B cell (primary cell): Measurements from ENCODE around the gene SH2D3C. TPM values are rescaled to one million over a fixed set of nuclear protein-coding genes. Genes with fewer than 3 reads are reported as not detected.

Experiments
- ATAC-seq: fragments of 200-7000 bp; cut with Tn5 transposase; one replicate; pipeline ENCODE4 v1.10.0; 2021; ENCODE audit warnings: low read depth, mild to moderate bottlenecking, moderate number of reproducible peaks, moderate library complexity
- CTCF ChIA-PET: fragments of 350-600 bp; sonication (Branson Sonifier 250); formaldehyde crosslinking; loops from one replicate; lab custom pipeline; 2021; ENCODE audit warnings: antibody characterized with exemption, inconsistent platforms; lab: Charles Lee
- POLR2A ChIA-PET: fragments of 350-600 bp; sonication (Branson Sonifier 250); formaldehyde crosslinking; loops from one replicate; lab custom pipeline; 2021; ENCODE audit warnings: antibody characterized with exemption; lab: Charles Lee
- DNase-seq: peaks from one replicate; pipeline ENCODE4 v3.0.0; 2013
- H2AFZ ChIP-seq: 2 replicates; pipeline ENCODE4 v1.6.1; 2012; ENCODE audit warnings: mild to moderate bottlenecking, low read depth, low read length; ENCODE audit not compliant: insufficient read depth, poor library complexity, severe bottlenecking
- H3K27ac ChIP-seq, 2 donors: 1 replicate in 1 of 2; 2 replicates in 1 of 2; pipeline ENCODE4 v1.5.1; 2012 to 2013; ENCODE audit warnings: low read length in 2 of 2, mild to moderate bottlenecking in 2 of 2, moderate library complexity in 1 of 2
- H3K27me3 ChIP-seq, 4 experiments: fragments of 200-600 bp in 1 of 4; sonication (generic) in 1 of 4; replicated peaks in 1 of 4; 1 replicate in 2 of 4; 2 replicates in 2 of 4; pipeline versions ENCODE4 v1.6.1 to v1.7.0; 2013 to 2016; ENCODE audit warnings: low read length in 3 of 4, mild to moderate bottlenecking in 2 of 4, mixed read lengths in 1 of 4, moderate library complexity in 1 of 4; ENCODE audit not compliant: insufficient read depth in 4 of 4, control insufficient read depth in 3 of 4; ENCODE audit errors: control extremely low read depth in 1 of 4
- H3K36me3 ChIP-seq, 2 experiments: replicated peaks in 1 of 2; 1 replicate in 1 of 2; 2 replicates in 1 of 2; pipeline versions ENCODE4 v1.6.1 to v1.7.1; 2013; ENCODE audit warnings: low read length in 1 of 2; ENCODE audit not compliant: insufficient read depth in 2 of 2, control insufficient read depth in 1 of 2; ENCODE audit errors: control extremely low read depth in 1 of 2, extremely low read depth in 1 of 2
- H3K4me1 ChIP-seq, 2 donors: fragments of 200-600 bp in 1 of 2; sonication (generic) in 1 of 2; 1 replicate in 1 of 2; 2 replicates in 1 of 2; pipeline versions ENCODE4 v1.5.1 to v1.6.1; 2013 to 2017; ENCODE audit warnings: low read length in 2 of 2; ENCODE audit not compliant: control insufficient read depth in 2 of 2, insufficient read depth in 2 of 2
- H3K4me2 ChIP-seq: replicated peaks from 2 replicates; pipeline ENCODE3; 2012; ENCODE audit warnings: mild to moderate bottlenecking, low read depth, low read length; ENCODE audit not compliant: poor library complexity, severe bottlenecking
- H3K4me3 ChIP-seq, 5 experiments: fragments of 200-600 bp in 1 of 5; sonication (generic) in 1 of 5; 1 replicate in 3 of 5; 2 replicates in 2 of 5; pipeline versions ENCODE4 v1.5.1 to v1.7.0; 2011 to 2016; ENCODE audit warnings: low read length in 4 of 5, mild to moderate bottlenecking in 4 of 5, low read depth in 2 of 5, control low read depth in 1 of 5, moderate library complexity in 1 of 5; ENCODE audit not compliant: insufficient read depth in 1 of 5; ENCODE audit errors: control extremely low read depth in 1 of 5, extremely low read depth in 1 of 5
- H3K79me2 ChIP-seq: fragments of 200-600 bp; sonication (generic); one replicate; pipeline ENCODE4 v1.6.0; 2016; ENCODE audit warnings: low read length; ENCODE audit not compliant: control insufficient read depth, insufficient read depth
- H3K9ac ChIP-seq: fragments of 200-600 bp; sonication (generic); 2 replicates; pipeline ENCODE4 v1.6.1; 2017; ENCODE audit warnings: mild to moderate bottlenecking, low read length, moderate library complexity
- H3K9me3 ChIP-seq, 3 donors: one replicate each; pipeline versions ENCODE4 v1.6.1 to v1.7.1; 2013; ENCODE audit warnings: low read length in 2 of 3; ENCODE audit not compliant: control insufficient read depth in 2 of 3, insufficient read depth in 1 of 3; ENCODE audit errors: control extremely low read depth in 1 of 3
- H4K20me1 ChIP-seq: 2 replicates; pipeline ENCODE4 v1.6.0; 2012; ENCODE audit warnings: mild to moderate bottlenecking, low read length; ENCODE audit not compliant: insufficient read depth, control insufficient read depth, poor library complexity, severe bottlenecking
- H3K27ac Mint-ChIP-seq: one replicate; pipeline ENCODE4 v1.8.0; 2021; ENCODE audit warnings: mixed read lengths
- H3K27me3 Mint-ChIP-seq: one replicate; pipeline ENCODE4 v1.8.0; 2021; ENCODE audit warnings: mixed read lengths
- H3K4me1 Mint-ChIP-seq: one replicate; pipeline ENCODE4 v1.8.0; 2021; ENCODE audit warnings: mixed read lengths
- H3K4me3 Mint-ChIP-seq: one replicate; pipeline ENCODE4 v1.8.0; 2021; ENCODE audit warnings: mixed read lengths
- H3K9me3 Mint-ChIP-seq: one replicate; pipeline ENCODE4 v1.8.0; 2022; ENCODE audit warnings: mixed read lengths; ENCODE audit not compliant: insufficient read depth
- CTCF ChIP-seq: fragments of 200-600 bp; IDR thresholded peaks from one replicate; pipeline ENCODE4 v1.8.0; 2022; ENCODE audit warnings: antibody characterized with exemption, mild to moderate bottlenecking
- EZH2 ChIP-seq: IDR thresholded peaks from 2 replicates; pipeline ENCODE4 v1.6.1; 2012; ENCODE audit warnings: borderline replicate concordance, low read depth, mild to moderate bottlenecking, moderate library complexity, low read length; ENCODE audit not compliant: insufficient read depth, poor library complexity, severe bottlenecking
- WGBS: methylation state at CpG from one replicate; pipeline ENCODE4 v1.1.5; 2013; ENCODE audit warnings: missing lambda C conversion rate; ENCODE audit not compliant: insufficient coverage; 5-methylcytosine and 5-hydroxymethylcytosine counted together
- intact Hi-C: fragments of 100-400 bp; cut with micrococcal nuclease; formaldehyde crosslinking; loops from one replicate; pipeline ENCODE4 v1.10.0; 2022
- polyA plus RNA-seq: library from polyadenylated mRNA; depleted of rRNA; stranded (reverse); fragments of >200 nt; gene quantifications from 2 replicates; pipeline ENCODE4 v1.2.3, GENCODE V29; 2012
- total RNA-seq, 2 donors: library from RNA; stranded (reverse); fragments of 120-200 nt in 1 of 2; gene quantifications; 1 replicate in 1 of 2; 2 replicates in 1 of 2; pipeline versions ENCODE4 v1.2.3 to v1.2.4, GENCODE V29; 2013 to 2022

The SH2D3C gene
- total and polyA plus RNA-seq, 2 donors (not counting 1 experiment from before 2014, with no cell fraction given), result 66.3 to 85.5 TPM

- H4K20me1 ChIP-seq, result peaks cover 5% of the 10 kb centered on the region
- TF ChIP-seq CTCF, result no peak
- no peak for TF ChIP-seq EZH2
- H3K9me3 ChIP-seq, result no peaks in the 10 kb centered on the region
- no peak overlapping the region for H2AFZ ChIP-seq
- H3K9ac ChIP-seq, result no peak overlapping the region
- H3K4me1 ChIP-seq, result peaks cover 11 to 16% of the 10 kb centered on the region in 2 donors
- peaks cover 5% of the 10 kb centered on the region for H3K79me2 ChIP-seq
- CTCF ChIA-PET, result interaction anchor here (1.1 to 3.0 kb wide), 4 partner anchors 137 to 518 kb away, joined by 5 to 47 read pairs (median 6); no protein-coding TSS in a partner anchor
- Mint-ChIP-seq H3K4me3 (no peak overlapping the region), H3K27me3 (no peaks in the 10 kb centered on the region), H3K9me3 (no peaks in the 10 kb centered on the region), H3K4me1 (peaks cover 16% of the 10 kb centered on the region), H3K27ac (no peak overlapping the region)
- POLR2A ChIA-PET, result no interaction called here
- H3K36me3 ChIP-seq, result peaks cover 0 to 14% of the 10 kb centered on the region in 2 experiments
- WGBS, result 97% methylated on average over 21 of the region's 21 CpGs
- H3K27ac ChIP-seq, result no peak overlapping the region
- H3K4me3 ChIP-seq, result no peak overlapping the region
- no peak overlapping the region for H3K4me2 ChIP-seq
- ATAC-seq (no peak), DNase-seq (no peak)
- H3K27me3 ChIP-seq, result no peaks in the 10 kb centered on the region
- intact Hi-C loops, result no loop called here
Observed at GRCh38 chr9:127732444-127732843, 46.0 kb downstream of the SH2D3C start.

GRCh38 chr9:127731938-127732337 lies 46.5 kb downstream of the SH2D3C start:
- CTCF ChIA-PET, result interaction anchor here (1.5 to 2.0 kb wide), 2 partner anchors 142 to 228 kb away, joined by 5 to 9 read pairs; no protein-coding TSS in a partner anchor
- no peak overlapping the region for H3K4me3 ChIP-seq
- no peaks in the 10 kb centered on the region for H3K27me3 Mint-ChIP-seq
- intact Hi-C loops, result no loop called here
- H3K27ac ChIP-seq, result no peak overlapping the region
- H4K20me1 ChIP-seq, result peaks cover 5% of the 10 kb centered on the region
- H3K27ac Mint-ChIP-seq, result no peak overlapping the region
- no peaks in the 10 kb centered on the region for H3K27me3 ChIP-seq
- peaks cover 16% of the 10 kb centered on the region for H3K4me1 Mint-ChIP-seq
- H3K36me3 ChIP-seq, result peaks cover 0 to 10% of the 10 kb centered on the region in 2 experiments
- POLR2A ChIA-PET, result no interaction called here
- H3K9me3 Mint-ChIP-seq, result no peaks in the 10 kb centered on the region
- H3K9ac ChIP-seq, result no peak overlapping the region
- 97% methylated on average over 16 of the region's 16 CpGs for WGBS
- H3K4me3 Mint-ChIP-seq, result no peak overlapping the region
- DNase-seq, result no peak
- no peak for ATAC-seq
- no peaks in the 10 kb centered on the region for H3K9me3 ChIP-seq
- no peak overlapping the region for H3K4me2 ChIP-seq
- TF ChIP-seq CTCF, result no peak
- no peak for TF ChIP-seq EZH2
- peaks cover 11 to 16% of the 10 kb centered on the region in 2 donors for H3K4me1 ChIP-seq
- H3K79me2 ChIP-seq, result peaks cover 5% of the 10 kb centered on the region
- no peak overlapping the region for H2AFZ ChIP-seq
